HG02870 (cell line): ENCODE results near the gene GOLGA6L26.
"Not testable (repeated sequence)": the region's sequence is repeated elsewhere in the genome, so short reads cannot be mapped to it uniquely, and the experiment has no call there.

Source experiments
- ATAC-seq: cut with Tn5 transposase; IDR thresholded peaks from one replicate; pipeline ENCODE4 v1.9.1; 2021; ENCODE audit warnings: mild to moderate bottlenecking, moderate library complexity; ENCODE audit not compliant: unreplicated experiment

The GOLGA6L26 gene, protein sequence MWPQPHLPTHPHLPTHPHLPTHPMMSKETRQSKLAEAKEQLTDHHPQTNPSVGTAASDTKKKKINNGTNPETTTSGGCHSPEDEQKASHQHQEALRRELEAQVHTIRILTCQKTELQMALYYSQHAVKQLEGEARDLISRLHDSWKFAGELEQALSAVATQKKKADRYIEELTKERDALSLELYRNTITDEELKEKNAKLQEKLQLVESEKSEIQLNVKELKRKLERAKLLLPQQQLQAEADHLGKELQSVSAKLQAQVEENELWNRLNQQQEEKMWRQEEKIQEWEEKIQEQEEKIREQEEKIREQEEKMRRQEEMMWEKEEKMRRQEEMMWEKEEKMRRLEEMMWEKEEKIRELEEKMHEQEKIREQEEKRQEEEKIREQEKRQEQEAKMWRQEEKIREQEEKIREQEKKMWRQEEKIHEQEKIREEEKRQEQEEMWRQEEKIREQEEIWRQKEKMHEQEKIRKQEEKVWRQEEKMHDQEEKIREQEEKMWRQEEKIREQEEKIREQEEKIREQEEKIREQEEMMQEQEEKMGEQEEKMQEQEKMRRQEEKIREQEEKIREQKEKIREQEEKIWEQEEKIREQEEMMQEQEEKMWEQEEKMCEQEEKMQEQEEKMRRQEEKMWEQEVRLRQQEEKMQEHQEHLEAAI

GRCh38 chr15:23334096-23334495 lies at the start of gene GOLGA6L26:
Gene GOLGA6L26 (minus strand): TSS chr15:23334196. CDS start chr15:23334135, 61 bp downstream.
- not testable (repeated sequence) for ATAC-seq

- ATAC-seq, result not testable (repeated sequence)
Measured at GRCh38 chr15:23381192-23381591, 47.2 kb upstream of the GOLGA6L26 start.

GRCh38 chr15:23380700-23381099 lies 46.7 kb upstream of the GOLGA6L26 start:
- not testable (repeated sequence) for ATAC-seq

DNA sequence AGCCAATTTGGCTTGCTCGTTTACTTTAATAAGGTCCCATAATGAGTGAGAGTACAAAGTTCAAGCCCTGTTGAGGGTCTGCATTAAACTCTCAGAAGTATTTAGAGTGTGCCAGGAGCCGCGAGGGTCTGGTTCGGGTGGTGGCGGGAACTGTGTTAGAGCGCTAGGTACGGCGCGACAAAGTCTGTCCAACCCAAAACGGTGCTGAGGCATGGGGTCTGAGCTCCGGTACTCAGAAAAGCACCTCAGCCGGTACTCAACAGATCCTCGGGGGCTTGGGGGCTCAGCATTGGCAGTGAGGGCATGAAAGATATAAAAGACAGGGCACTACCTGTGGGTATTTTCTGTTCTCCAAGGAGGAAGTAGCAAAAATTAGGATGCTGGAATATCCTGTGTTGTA lies 45.0 kb upstream of the GOLGA6L26 start:
- not testable (repeated sequence) for ATAC-seq

DNA sequence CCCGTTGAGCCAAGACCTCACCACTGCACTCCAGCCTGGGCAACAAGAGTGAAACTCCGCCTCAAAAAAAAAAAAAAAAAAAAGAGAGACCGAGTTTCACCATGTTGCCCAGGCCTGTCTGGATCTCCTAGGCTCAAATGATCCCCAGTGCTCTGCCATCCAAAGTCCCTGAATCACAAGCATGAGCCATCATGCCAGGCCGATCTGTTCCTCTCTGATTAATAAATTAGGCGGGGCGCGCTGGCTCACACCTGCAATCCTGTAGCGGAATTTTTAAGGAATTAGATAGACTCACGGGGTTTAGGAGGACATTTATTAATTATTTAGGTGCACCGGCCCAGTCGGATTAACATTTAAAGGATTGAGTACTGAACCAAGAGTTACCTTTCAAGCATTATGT lies 40.2 kb upstream of the GOLGA6L26 start:
- not testable (repeated sequence) for ATAC-seq

DNA sequence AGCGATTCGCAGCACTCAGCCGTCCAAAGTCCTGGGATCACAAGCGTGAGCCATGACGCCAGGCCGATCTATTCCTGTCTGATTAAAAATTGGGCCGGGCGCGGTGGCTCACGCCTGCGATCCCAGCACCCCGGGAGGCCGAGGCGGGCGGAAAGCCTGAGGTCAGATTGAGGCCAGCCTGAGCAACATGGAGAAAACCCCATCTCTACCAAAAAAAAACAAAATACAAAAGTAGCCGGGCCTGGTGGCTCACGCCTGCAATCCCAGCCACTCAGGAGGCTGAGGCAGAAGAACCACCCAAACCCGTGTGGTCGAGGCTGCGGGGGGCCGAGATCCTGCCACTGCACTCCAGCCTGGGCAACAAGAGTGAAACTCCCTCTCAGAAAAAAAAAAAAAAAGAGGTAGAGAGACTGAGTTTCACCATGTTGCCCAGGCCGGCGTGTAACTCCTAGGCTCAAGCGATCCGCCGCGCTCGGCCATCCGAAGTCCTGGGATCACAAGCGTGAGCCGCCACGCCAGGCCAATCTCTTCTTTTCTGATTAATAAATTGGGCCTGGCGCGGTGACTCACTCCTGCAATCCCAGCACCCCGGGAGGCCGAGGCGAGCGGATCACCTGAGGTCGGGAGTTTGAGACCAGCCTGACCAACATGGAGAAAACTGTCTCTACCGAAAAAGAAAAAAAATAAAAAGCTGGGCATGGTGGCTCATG lies 39.0 kb upstream of the GOLGA6L26 start:
- ATAC-seq, result not testable (repeated sequence)

- no peak for ATAC-seq
Measured at GRCh38 chr15:23372284-23372683, 38.3 kb upstream of the GOLGA6L26 start.

- ATAC-seq, result not testable (repeated sequence)
Measured at GRCh38 chr15:23371868-23372267, 37.9 kb upstream of the GOLGA6L26 start.

DNA sequence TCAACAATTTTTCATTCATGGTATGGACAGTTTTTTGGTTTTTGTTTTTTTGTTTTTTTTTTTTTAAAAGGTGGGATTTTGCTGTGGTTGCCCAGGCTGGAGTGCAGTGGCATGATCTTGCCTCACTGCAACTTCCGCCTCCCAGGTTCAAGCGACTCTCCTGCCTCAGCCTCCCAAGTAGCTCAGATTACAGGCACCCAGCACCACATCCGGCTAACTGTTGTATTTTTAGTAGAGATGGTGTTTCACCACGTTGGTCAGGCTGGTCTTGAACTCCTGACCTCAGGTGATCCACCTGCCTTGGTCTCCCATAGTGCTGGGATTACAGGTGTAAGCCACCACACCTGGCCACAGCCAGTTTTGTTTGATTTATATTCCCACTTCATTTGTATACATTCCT lies 37.1 kb upstream of the GOLGA6L26 start:
- ATAC-seq, result not testable (repeated sequence)

DNA sequence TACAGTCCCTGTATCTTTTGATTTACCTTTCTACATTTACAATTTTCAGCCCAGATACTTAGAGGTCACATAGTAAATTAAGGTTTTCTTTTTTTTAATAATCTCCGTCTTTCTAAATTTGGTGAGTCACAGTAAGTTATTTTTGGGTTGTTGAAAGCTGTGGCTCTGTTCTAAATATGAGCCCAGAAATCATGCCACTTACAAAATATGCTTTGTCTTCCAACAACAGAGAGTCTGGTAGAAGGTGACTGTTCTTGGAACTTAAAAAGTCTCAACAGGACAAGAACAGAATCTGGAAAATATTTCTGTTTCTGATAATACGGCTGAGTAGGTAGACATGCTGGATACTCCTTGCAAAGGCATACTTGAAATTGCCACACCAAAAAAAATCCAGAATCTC lies 36.6 kb upstream of the GOLGA6L26 start:
- no peak for ATAC-seq

DNA sequence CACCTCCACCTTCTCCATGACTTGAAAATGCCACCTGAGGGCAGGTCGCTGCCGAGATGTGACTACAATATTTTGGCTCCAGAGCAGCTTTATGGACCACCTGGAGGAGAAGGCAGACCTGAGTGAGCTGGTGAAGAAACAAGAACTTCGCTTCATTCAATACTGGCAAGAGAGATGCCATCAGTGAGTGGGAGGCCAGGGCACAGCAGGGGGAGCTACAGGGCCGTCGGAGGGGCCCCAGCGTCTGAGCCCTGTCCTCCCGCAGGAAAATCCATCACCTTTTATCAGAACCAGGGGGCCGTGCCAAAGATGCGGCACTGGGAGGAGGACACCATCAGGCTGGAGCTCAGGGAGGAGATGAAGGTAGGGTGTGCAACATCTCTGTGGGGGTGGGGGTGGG lies 30.3 kb upstream of the GOLGA6L26 start:
- ATAC-seq, result not testable (repeated sequence)

DNA sequence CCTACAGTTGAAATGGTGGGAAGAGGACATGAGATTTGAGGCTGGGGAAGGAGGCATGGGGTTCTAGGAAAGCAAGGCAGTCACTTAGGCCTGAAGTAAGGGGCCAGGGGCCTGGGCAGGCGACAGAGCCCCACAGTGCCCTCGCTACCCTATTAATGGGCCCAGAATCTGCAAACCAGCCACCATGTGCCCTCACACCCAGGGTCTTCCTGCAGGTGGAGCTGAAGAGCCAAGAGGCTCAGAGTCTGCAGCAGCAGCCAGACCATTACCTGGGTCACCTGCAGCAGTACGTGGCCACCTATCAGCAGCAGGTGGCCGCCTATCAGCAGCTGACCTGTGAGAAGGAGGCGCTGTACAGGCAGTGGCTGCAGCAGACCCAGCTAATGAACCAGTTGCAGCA lies 28.6 kb upstream of the GOLGA6L26 start:
- ATAC-seq, result not testable (repeated sequence)

DNA sequence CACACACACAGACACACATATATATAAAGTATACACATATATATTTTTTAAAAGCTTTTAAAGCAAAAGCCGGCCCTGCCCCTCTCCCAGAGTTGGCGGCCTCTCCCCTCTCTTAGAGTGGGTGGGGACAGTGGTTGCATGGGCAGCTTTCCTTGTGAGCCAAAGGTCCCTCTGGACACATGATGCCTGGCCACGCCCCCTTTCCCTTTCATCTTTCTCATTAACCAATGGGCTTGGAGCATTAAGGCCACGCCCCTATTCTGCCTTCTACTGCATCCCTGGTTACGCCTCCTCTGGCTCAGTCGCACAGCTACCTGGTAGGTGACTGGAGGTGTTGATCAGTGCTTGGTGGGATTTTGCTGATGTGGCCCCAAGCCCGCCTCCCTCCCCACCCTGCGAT lies 20.5 kb upstream of the GOLGA6L26 start, which contains the start of gene GOLGA8S:
Gene GOLGA8S (plus strand): TSS at position 301 of the 400 bp plus-strand sequence. CDS start 62 bp downstream, at position 363.
- ATAC-seq, result not testable (repeated sequence)

GRCh38 chr15:23311233-23311632 lies 22.8 kb downstream of the GOLGA6L26 start:
- ATAC-seq, result not testable (repeated sequence)

DNA sequence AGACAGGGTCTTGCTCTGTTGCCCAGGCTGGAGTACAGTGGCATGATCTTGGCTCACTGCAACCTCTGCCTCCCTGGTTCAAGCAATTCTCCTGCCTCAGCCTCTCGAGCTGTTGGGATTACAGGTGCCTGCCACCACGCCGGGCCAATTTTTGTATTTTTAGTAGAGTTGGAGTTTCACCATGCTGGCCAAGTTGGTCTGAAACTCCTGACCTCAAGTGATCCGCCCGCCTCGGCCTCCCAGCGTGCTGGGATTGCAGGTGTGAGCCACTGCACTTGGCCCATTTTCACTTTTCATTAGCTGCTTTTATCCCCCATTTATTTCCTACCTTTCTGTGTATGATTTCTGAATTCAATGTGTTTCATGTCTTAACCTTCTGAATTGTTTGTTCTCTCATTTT lies 28.1 kb downstream of the GOLGA6L26 start:
- not testable (repeated sequence) for ATAC-seq

DNA sequence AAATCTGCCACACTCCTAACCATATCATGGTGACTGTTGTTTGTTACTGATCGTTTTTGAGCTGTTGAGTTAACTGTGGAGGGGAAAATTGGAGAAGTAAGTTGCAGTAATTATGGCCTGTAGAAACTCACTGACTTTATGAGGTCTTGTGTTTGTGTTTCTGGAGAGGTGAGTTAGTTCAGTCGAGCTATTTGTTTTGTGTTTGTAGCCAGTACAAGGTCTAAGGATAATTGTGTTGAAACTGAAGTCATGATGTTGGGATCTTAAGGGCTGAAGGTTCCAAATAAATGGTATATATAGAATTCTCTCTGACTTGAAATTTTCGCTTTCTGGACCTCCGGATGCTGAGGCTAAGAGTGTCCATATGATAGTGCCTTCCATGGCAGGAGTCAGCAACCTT lies 29.2 kb downstream of the GOLGA6L26 start:
- not testable (repeated sequence) for ATAC-seq

GRCh38 chr15:23304267-23304666 lies 29.7 kb downstream of the GOLGA6L26 start:
- not testable (repeated sequence) for ATAC-seq

GRCh38 chr15:23303654-23304053 lies 30.3 kb downstream of the GOLGA6L26 start:
- not testable (repeated sequence) for ATAC-seq

- ATAC-seq, result not testable (repeated sequence)
Measured at GRCh38 chr15:23303246-23303645, 30.8 kb downstream of the GOLGA6L26 start.
